A204.1 (cell line): Measurements from ENCODE around the gene OSBPL2.

ENCODE experiments used
- FAIRE-seq: peaks from 2 replicates; lab custom pipeline; 2012; peaks lifted over from hg19 to GRCh38; lab: Jason Lieb, UNC

OSBPL2 gene

DNA sequence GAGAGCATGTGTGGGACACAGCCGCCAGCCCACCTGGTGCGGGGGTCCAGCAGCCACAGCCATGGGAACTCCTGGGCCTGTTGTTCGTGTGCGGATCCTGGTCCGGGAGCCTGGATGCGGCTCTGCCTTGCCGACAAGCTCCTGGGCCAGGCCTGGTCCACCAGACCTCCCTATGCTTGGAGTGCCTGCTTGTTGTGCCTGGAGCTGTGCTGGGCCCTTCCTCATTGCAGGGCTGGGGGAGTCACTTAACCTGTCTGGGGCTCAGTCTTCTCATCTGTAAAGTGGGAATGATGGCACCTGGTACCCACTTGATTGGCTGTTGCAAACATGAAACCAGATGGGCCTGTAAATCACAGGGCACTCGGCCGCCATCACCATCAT, 2.6 kb upstream of the OSBPL2 start:
- no peak for FAIRE-seq

DNA sequence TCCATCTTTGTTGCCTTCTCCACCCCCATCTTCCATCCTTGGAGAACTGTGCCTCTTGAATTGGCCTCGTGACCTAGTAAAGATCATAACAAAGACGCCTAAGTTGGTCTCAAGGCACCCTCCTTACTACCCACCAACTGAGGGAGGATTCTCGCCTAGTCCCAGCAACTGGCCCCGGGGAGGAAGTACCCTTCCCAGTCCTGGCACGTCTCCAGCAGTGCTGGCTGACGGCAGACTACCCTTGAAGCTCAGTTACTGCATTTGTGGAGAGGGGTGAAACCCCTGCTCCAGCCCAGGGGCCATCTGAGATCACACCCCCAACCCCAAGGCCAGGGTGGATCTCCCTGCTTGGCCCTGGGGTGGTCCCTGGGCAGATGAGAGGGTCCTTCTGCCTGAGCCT, 2.1 kb upstream of the OSBPL2 start:
- FAIRE-seq, result no peak

DNA sequence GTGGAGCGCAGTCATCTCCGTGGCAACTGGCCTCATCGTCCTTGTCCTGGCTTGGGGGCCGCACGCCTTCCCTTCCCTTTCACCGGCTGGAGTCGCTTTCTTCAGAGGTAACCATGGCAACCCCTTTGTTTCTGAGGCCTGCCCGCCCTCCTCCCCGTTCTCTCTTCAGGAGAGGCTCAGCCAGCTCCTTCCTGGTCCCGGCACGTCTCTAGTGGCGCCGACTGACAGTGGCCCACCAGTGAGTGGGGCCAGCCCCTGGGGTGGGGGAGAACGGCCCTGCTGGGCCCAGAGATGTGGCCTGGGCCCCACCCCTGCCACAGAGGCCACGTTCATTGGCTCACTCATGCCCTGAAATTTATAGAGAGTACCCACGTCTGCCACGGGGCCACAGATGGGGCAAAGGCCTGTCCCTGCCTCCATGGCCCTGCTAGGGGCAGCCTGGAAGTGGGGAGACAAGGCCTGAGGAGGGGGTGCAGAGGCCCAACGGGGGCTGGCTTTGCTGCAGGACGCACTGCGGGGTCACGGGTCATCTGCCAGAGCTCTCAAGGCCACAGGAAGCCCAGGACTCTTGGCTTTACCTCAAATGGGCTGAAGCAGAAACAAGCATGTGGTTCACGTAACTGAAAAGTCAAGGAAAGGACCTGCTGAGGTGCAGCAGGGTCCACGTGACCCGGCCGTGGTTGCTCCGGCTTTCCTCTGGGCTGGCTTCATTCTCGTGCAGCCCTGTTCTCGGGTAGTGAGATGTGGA, 1.4 kb upstream of the OSBPL2 start:
- FAIRE-seq, result no peak

DNA sequence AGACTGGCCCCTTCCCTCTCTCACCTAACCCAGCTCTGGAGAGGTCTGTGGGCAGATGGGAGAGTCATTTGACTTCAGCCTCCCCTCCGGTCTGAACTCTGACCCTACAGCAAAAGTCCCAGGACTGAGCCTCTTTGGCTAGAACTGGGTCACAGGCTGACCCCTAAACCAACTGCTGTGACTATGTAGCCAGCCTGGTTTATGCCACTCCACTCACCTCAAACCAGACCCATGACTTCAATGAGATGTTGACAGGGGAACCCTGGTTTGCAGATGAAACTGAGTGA, 864 bp upstream of the OSBPL2 start:
- no peak for FAIRE-seq

DNA sequence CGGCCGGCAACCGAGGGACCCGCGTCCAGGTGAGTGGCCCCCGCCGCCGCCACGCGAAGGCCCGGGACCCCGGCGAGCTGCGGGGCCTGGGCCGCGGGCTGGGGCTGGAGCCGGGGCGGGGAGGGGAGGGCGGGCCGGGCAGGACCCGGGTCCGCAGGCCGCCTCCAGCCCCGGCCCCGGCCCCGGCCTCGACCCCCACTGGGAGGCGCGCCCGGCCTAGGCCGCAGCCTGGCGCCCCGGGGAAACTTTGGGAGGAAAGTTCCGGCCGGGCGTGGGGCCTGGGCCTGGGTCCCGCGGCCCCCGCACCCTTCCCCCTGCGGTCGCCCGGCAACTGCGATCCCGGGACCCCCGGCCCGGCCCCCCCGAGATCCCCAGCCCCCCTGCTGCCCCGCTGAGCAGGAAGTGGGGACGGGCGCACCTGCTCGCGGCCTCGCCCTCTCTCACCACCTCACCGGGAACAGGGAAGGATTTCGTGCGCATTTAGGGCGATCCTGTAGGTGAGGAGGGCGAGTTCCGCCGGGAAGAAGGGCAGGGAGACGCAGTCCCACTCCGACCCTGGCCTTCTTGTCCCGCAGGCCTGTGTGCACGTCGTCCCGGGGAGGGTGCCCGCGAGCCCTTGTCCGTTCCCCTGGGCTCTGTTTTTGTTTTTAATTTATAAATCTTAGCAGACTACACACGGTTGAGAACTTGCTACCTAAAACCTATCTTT, 402 bp downstream of the OSBPL2 start:
- no peak for FAIRE-seq

DNA sequence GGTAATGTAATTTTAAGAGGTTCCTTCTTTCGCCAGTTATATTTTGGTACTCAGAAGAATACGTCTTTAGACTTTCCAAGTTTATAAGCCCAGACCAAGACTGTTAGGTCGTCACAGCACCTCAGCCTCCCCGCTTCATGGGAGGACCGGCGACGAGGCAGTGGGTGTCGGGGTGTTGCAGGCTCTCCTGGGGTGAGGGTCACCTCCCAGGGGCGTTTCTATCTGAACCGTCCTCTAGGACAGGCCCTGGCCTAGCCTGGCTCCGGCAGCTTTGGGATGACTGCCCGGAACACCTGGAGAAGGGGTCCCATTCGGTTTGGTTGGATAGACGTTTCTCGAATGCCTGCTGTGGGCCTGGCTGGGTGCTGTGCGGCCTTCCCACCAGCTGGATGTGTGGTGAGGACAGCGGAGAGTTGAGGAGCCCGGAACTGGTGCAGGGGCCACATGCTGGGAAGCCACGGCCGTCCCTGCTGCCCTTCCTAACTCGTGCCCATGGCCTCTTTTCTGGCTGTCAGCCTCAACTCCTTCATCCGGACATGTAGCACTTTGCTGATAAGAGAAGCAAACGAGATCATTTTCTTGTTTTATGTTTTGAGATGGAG, 1.1 kb downstream of the OSBPL2 start:
- FAIRE-seq, result no peak

DNA sequence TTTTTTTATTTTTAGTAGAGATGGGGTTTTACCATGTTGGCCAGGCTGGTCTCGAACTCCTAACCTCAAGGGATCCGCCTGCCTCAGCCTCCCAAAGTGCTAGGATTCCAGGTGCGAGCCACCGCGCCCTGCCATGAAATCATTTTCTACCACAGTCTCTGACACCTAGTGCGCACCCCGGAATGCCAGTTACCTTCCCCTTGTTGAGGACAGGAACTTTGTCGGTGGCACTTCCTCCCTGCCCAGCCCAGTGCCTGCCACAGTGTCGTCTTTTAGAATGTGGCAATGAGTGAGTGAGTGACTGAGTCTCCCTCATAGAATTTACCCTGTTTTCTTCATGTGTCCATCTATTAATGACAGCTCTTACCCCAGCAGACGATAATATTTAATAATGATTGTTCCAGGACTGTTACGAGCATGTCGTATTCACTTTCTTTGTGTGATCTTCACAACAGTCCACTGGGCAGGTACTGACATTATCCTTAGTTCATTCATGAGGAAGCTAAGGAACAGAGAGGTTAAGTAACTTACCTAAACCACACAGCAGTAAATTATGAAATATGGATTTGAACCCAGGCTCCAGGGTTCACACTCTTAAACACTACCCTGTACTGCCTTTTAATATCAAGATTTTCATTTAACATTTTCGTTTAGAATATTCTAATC, 1.8 kb downstream of the OSBPL2 start:
- no peak for FAIRE-seq

DNA sequence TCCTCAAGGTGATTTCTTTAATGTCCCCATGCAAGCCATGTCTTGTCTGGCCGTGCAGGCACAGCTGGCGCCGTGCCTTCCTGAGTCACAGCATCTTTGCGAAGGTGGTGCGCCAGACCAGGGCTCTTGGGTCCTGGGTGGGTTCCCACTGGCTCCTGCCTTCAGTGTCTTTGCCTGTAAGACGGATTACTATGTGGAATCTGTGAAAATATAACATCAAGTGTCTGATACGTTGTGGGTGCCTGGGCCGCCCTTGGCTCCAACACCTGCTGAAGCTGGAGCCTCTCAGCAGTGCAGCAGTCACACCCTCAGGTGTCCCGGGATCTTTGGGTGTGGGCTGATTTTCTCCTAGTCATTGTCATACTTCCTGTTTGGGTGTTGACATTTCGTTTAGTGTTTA, 3.2 kb downstream of the OSBPL2 start:
- no peak for FAIRE-seq

DNA sequence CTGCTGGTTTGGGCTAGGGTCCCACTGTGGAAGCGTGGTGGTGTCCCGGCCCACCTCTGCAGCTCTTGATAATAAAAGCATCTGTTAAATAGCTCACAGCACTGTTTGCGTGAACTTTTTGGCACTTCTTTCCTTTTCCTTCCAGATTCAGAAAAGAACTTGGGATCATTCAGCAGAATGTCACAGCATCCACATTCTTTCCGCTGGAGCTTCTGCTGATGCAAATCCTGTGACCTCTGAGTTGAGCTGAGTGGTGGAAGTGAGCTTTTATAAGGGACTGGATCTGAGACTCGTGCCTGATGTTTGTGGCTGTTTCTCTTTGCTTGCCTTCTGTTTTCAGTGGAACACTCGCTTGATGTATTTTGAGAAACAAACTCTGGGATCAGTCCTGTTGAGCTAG, 3.9 kb downstream of the OSBPL2 start:
- no peak for FAIRE-seq

DNA sequence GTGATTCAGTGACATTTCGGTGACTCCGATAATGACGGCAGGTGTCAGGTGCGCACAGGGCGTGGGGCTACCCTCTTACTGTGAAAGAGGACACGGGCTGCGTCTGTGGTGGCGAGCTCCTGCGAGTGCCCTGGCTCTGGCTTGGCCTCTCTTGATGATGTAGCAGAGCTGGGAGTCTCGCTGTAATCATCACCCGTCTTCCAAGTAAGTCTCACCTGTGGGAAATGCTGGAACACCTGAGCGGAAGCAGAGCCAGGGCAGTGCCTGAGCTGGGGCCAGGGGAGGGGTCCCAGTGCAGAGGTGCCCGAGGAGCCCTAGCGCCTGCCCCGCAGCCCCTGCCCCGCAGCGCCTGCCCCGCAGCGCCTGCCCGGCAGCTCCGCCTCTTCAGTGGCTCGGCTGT, 4.8 kb downstream of the OSBPL2 start:
- FAIRE-seq, result no peak

DNA sequence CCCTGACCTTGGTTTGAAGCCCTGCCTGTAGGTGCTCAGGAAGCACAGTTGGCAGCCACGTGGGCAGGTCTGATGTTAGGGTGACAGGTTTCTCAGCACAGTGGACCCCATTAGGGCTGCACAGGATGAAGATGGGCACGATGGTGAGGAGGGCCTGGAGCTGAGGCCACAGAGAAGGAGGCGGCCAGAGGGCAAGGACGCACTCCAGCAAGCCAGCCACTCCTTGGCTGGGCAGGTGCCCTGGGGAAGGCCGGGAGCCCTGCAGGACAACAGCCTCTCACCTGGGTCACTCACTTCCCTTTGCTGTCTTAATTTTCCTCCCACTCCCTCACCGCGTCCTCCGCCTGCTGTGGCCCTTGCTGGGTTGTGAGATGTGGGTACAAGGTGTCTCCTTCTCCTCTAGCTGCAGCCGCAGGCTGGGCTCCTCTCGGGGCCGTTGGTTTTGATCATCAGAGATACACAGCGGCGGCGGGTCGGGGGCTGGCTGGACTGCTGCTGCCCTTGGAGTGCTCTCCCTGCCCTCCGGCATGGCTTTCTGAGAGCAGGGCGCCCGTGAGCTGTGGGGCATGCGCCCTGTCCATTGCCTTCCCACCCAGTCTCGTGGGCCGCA, 5.7 kb downstream of the OSBPL2 start:
- FAIRE-seq, result no peak

DNA sequence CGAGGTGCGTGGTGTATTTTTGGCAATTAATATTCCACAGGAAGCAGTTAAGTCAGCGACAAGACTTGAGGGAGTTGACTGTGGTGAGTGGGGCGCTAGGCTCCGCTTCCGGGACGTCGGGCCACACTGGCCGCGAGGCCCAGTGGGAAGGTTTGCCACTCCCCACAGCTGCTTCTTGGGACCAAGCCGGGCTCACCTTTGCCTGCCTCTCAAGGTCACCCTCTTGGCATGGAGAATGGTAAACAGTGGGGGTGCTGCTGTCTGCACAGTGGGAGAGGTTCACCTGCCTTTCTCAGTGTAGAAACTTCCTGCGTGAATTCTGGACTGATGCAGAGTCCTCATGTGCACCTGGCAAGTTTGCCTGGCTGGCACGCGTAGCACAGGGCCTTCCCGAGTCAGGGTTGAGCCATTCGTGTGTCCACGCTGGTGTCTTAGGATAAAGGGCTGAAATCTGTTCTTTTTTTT, 6.4 kb downstream of the OSBPL2 start:
- no peak for FAIRE-seq

DNA sequence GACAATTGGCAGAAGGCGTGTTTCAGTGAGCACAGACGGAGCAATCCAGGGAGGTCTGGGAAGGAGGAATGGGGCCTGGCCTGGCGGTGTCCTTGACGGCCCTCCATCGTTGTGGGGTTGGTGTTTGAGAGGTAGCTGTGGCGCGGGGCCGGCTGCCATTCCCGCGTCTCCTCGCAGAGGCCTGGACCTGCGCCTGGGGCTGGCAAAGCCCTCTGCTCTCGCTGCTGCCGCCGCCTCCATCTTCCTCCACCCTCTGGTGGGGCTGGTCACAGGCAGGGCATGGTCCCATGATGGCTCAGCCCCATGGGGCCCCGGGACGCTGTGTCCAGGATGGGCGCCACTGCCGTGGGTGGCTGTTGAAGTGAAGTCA, 7.6 kb downstream of the OSBPL2 start:
- no peak for FAIRE-seq

DNA sequence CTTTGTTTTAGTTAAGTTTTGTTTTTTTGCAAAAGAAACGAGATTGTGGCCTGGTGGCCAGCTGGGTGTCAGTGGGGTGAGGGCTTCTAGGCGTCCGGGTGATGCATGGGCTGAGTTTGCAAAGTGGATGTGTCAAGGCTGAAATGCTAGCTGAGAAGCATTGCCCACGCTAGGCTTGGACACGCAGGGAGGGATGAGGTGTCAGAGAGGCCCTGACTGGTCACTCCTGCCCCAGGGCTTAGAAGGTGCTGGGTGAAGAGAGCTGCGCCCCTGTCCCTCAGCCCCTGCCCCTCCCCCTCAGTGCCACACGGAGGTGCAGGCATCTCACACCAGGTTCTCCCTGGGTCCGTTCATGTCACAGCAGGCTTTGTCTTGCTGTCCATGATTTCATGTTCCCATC, 8.1 kb downstream of the OSBPL2 start:
- FAIRE-seq, result no peak

DNA sequence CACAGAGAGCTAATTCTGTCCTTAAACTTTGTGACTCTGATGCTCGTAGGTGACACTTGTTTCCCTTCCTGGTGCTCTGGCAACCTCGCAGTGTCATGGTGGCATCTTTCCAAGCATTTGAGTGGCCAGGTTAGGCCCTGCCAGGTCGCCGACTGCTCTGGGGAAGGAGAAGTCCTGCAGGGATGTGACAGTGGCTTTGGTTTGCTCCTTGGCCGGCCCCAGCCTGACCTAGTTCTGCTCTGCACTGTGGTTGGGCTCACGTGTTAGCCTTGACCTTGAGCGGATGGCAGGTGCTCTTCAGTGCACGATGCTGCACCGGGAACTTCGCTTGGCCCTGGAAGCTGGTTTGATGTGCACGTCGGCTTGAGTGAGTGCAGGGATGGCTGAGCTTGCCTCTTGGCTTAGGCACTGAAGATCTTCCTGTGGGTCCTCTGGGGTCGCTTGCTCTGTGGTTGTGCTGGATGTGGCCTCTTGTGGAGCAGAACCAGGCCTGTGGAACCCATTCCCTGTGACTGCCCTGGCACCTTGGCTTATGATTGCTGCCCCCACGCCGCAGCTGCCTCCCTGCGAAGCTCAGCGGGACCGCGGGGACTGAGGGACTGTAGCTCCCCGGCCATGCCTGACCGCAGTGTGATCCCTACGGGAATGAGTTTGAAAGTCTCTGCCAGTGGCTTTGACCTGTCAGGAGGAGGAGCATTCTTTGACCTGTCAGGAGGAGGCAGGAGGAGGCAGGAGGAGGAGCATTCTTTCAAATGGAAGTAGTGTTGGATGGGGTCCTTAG, 8.7 kb downstream of the OSBPL2 start:
- no peak for FAIRE-seq

DNA sequence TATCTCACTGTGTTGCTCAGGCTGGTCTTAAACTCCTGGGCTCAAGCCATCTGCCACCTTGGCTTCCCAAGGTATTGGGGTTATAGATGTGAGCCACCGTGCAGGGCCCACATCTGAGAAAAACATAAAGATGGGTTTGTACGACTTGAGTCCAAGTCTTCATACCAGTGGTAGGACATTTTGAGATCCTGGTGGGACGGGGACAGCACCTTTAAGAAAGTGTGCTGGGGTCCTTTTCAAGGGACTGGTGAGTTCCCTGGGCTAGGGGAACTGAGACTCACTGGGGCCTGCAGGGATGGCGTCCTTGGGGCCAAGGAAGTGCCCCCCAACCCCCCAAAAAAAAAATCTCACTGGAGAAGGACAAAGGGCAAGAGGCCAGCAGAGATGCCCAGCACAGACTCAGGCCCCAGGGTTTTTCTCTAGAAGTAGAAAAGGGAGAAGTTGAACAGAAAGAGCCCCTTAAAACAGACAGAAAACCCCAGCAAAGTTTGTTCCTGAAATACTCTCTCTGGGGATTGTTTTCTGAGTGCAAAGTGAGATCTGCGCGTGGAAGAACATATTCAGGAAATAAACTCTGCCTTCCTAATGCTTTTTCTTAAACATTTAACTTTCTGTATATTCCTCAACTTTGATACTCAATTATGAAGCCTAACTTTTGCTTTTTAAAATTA, 10.7 kb downstream of the OSBPL2 start:
- FAIRE-seq, result no peak

DNA sequence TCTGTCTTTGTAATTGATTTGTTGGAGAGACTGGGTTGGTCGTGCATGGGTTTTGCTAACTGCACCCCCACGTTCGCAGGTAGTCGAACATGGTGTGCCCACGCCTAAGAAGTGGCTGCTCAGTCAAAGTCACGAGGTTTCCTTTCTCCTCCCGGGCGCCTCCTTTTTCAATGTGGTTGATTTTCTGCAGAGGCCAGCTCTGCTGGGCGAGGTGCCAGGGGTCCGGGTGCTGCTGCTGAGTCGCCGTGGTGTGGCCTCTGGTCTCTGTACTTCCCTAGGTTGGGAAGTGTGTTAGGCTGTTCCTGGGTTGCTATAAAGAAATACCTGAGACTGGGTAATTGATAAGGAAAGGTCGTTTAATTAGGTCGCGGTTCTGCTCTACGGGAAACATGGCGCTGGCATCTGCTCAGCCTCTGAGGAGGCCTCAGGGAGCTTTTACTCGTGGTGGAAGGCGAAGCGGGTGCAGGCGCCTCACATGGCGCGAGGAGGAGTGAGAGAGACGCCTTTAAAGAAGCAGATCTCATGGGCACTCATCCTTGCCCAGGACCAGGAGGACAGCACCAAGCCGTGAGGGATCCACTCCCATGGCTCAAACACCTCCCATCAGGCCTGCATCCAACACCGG, 14.1 kb downstream of the OSBPL2 start:
- FAIRE-seq, result no peak

DNA sequence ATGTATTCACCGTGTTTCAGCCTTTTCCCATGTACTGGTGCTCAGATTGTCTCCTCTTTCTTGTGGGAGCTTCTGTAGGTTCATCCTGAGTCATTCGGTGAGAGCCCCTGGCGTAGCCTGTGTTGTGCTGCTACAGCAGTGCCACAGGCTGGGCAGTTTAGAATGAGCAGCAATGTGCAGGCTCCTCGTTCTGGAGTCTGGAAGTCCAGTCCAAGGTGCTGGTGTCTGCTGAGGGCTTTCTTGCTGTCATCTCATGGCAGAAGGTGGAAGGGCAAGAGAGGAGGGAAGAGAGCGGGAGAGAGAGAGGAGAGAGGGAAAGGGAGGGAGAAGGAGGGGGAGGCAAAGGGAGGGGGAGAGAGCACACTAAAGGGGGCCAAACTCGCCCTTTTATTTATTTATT, 15.1 kb downstream of the OSBPL2 start:
- FAIRE-seq, result no peak

DNA sequence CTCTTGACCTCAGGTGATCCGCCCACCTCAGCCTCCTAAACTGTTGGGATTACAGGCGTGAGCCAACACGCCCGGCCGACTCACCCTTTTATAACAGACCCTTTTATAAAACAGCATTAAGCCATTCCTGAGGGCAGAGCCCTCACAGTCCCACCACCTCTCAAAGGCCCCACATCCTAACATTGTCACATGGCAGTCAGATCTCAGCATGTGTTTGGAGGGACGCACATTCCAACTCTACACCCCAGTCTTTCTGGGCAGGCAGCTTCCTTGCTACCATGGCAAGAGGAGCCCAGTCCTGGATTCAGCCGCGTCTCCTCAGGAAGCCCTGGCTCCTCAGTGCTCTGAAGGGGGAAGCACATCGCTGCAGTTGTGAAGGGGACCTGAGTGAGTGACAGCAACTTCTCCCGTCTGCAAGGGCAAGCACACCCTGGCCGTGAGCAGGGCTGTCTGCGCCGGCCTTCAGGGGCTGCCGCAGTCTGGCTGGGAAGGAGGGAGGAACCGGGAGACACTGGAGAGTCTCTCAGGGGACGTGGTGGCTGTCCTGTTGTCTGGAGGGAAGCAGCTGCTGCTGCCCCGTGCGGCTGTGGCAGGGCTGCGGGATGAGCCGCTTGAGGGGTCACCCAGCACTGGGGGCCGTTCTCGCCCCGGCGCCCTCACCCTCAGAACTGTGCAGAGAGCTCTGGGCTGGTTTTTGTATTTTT, 15.9 kb downstream of the OSBPL2 start:
- no peak for FAIRE-seq

DNA sequence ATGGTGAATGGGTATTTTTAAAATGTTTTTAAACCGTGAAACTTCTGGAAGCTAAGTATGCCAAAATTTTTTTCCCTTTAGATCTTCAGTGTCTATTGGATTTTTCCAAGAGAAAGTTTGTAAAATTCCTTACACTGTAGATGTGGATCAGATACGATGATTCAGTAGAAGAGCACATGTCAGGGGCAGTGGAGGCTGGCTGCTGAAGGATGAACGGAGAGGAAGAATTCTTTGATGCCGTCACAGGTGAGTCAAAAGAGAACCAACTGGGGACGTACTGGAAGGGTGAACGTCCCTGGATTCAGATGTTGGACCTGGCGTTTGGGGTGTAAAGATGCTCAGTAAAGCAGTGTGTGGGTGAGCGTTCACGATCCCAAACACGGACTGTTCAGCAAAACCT, 17.7 kb downstream of the OSBPL2 start:
- FAIRE-seq, result no peak
